Transverse colon (tissue), 3 donors: ENCODE data around the gene TOPORS.

Experiments used
- EP300 ChIP-seq: sonication (generic); formaldehyde crosslinking; IDR thresholded peaks from one replicate; pipeline ENCODE4 v1.6.1; 2017; ENCODE audit warnings: antibody characterized with exemption, low read depth
- POLR2AphosphoS5 ChIP-seq, 3 donors: sonication (generic); formaldehyde crosslinking; IDR thresholded peaks; one replicate each; pipeline ENCODE4 v1.6.1; 2016; ENCODE audit warnings: antibody characterized with exemption in 3 of 3

- TF ChIP-seq EP300 (no peak), POLR2AphosphoS5 (IDR thresholded peaks at IDR 0.05) (no peak)
Measured at GRCh38 chr9:32550150-32550561, 2.2 kb downstream of the TOPORS start.
